Measurements from ENCODE around the gene PLEKHN1. TPM values are rescaled to one million over a fixed set of nuclear protein-coding genes. Genes with fewer than 3 reads are reported as not detected.

Gene PLEKHN1
- total RNA-seq, 2 donors from 2014 or later = 3.4 to 4.3 TPM

DNA sequence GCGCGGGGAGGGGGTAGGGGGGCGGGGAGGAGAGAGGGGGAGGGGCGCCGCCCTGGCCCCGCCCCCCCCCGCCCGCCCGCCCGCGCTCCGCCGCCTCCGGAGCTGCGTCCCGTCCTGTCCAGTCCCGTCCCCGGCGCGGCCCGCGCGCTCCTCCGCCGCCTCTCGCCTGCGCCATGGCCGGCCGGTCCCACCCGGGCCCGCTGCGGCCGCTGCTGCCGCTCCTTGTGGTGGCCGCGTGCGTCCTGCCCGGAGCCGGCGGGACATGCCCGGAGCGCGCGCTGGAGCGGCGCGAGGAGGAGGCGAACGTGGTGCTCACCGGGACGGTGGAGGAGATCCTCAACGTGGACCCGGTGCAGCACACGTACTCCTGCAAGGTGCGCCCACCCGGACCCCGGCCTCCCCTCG, 53.7 kb downstream of the PLEKHN1 start, which contains the start of gene AGRN:
TSS of gene AGRN (plus strand) at position 121 of the 405 bp plus-strand sequence. CDS start at position 174, 53 bp downstream.
- Mint-ChIP-seq H3K36me3 (ENCODE audit: low read depth) (no peaks in the 10 kb centered on the region), H3K27ac (no peak within 1 kb of the TSS), H3K4me1 (peaks cover 3% of the 10 kb centered on the region), H3K27me3 (no peaks in the 10 kb centered on the region), H3K4me3 (peak within 1 kb of the TSS; percentile 58)
- no peaks in the 10 kb centered on the region for H3K9me3 ChIP-seq (ENCODE audit: control insufficient read depth, low read length, poor library complexity, severe bottlenecking)
- ATAC-seq = peak; percentile 7
- no peak for DNase-seq

DNA sequence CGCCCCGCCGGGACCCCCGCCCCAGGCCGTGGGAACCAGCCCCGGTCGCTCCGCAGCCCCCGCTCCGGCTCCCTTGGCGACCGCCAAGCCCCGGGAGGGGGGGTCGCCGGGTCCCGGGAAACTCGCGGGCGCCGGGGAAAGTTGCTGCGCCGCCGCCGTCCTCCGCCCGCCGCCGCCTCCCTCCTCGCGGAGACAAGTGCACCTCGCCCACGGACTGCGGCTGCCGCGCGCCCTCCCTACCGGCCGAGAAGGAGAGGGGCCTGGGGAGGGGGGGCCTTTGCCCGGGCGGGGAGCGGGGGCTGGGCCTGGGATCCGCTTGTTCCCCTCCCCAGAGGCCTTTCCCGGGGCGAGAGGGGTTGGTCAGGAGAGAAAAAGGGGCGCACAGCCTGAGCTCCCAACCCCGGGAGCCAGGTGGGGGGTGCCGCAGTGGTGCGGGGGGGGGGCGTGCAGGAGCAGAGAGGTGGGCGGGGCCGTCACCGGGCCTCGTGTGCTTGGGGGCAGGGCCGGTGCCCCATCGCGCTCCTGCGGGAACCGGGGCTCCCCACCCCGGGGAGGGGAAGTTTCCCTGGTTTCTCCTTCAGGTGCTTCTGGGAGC, 54.2 kb downstream of the PLEKHN1 start:
- peak overlapping the region; percentile 56 for H3K4me3 Mint-ChIP-seq
- H3K27ac Mint-ChIP-seq = no peak overlapping the region
- no peaks in the 10 kb centered on the region for H3K27me3 Mint-ChIP-seq
- no peak for DNase-seq
- H3K36me3 Mint-ChIP-seq (ENCODE audit: low read depth) = no peaks in the 10 kb centered on the region
- H3K4me1 Mint-ChIP-seq = peaks cover 3% of the 10 kb centered on the region
- H3K9me3 ChIP-seq (ENCODE audit: control insufficient read depth, low read length, poor library complexity, severe bottlenecking) = no peaks in the 10 kb centered on the region
- no peak for ATAC-seq

DNA sequence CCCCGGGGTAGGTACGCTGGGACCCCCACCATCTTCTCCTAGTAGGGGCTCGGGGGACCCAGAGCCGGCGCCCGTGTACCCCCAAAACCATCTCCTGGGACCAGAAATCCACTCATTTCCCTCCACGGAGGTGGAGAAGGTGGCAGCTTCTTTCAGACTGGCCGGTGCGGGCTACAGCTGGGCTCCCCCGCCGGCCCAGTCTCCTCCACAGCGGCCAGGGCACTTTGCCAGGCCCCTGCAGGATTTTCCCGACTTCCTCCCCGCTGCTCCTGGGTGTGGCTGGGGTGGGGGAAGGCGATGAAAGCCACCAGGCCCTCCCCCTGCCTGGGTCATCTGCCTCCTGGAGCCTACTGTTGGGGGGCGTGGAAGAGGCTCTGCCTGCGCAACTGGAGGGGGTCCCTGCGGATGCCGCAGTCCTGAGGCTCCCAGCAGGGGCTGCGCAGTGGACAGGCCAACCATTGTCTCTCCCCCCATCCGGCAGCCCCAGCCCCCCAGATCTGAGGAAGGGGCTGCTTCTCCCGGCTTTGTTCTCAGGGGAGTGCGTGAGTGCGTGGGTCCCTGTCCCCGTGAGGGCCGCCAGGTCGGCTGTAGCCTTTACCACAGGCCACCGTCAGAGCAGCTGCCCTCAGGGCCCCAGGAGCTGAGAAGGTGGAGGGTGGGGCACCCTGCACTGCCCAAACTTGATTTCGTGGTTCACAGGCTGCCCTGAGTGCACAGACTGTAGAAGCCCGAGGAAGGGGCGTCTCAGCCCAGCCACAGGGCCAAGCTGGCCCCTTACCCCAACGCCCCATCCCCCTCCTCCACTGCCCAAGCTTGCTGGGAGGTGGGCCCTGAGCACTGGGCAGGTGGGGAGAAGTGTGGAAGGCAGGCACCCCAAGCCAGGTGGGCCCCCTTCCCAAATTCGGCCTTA, 55.0 kb downstream of the PLEKHN1 start:
- Mint-ChIP-seq H3K27ac (no peak overlapping the region), H3K27me3 (no peaks in the 10 kb centered on the region), H3K4me1 (peaks cover 3% of the 10 kb centered on the region), H3K4me3 (peak overlapping the region; percentile 56), H3K36me3 (ENCODE audit: low read depth) (no peaks in the 10 kb centered on the region)
- DNase-seq = no peak
- ATAC-seq = no peak
- H3K9me3 ChIP-seq (ENCODE audit: control insufficient read depth, low read length, poor library complexity, severe bottlenecking) = no peaks in the 10 kb centered on the region

DNA sequence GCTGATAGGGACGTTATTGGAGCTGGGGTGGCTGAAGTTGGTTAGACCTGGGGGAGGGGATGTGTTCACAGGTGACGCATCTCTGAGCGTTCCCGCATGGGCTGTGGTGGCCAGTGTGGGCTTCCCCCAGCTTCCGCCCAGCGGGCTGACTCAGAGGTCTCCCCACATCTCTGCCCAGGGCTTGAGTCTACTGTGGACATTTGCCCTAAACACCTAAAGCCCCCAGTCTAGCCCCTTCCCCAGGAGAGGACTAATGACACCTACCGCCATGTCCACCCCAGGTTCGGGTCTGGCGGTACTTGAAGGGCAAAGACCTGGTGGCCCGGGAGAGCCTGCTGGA, 55.6 kb downstream of the PLEKHN1 start:
- ATAC-seq (no peak), DNase-seq (no peak)
- Mint-ChIP-seq H3K36me3 (ENCODE audit: low read depth) (no peaks in the 10 kb centered on the region), H3K4me1 (peaks cover 3% of the 10 kb centered on the region), H3K27me3 (no peaks in the 10 kb centered on the region), H3K27ac (no peak overlapping the region), H3K4me3 (no peak overlapping the region)
- no peaks in the 10 kb centered on the region for H3K9me3 ChIP-seq (ENCODE audit: control insufficient read depth, low read length, poor library complexity, severe bottlenecking)

DNA sequence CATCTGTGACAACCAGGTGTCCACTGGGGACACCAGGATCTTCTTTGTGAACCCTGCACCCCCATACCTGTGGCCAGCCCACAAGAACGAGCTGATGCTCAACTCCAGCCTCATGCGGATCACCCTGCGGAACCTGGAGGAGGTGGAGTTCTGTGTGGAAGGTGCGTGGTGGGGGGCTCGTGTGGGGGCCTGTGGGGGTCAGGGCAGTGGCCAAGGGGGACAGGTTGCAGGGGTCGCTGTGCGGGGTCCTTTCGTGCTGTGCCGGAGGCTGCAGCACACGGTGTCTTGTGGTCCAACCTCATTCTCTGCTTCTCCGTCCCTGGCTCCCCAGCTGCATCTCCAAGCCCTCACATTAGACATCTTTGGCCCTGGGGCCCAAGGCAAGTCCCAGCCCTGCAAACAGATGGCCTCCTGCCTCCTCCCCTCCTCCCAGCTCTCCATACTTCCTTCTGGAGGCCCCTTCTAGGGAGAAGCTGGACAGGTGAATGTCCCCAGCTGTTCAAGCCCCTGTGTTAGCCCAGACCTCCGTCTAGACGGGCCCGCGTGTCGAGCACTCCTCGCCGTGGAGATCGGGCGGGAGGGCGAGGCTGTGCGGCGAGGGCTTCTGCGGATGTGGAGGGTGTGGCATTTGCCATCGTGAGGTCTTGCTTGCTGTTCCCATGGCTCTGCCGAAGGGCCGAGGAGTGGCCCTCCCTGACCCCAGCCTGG, 56.2 kb downstream of the PLEKHN1 start:
- H3K4me3 Mint-ChIP-seq = no peak overlapping the region

DNA sequence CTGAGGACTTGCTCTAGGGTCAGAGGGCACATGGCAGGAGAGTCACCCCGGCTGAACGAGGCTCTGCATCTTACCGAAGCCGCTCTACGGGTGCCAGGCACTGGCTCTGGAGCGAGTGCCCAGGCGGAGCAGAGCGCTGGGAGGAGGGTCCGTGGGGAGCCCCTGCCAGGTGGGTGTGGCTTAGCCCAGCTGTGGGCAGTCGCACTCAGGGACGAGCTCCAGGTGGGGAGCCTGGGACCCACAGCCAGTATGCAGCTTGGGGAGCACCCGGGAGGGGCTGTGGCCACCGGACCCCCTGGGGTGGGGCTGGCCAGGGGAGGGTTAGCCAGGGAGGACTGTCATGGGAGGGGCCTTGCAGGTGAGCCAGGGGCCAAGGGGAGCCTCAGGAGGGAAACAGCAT, 57.4 kb downstream of the PLEKHN1 start:
- H3K27ac Mint-ChIP-seq = no peak overlapping the region
- ATAC-seq (no peak), DNase-seq (no peak)
- no peaks in the 10 kb centered on the region for H3K4me1 Mint-ChIP-seq
- no peak overlapping the region for H3K4me3 Mint-ChIP-seq
- H3K27me3 Mint-ChIP-seq = no peaks in the 10 kb centered on the region
- H3K36me3 Mint-ChIP-seq (ENCODE audit: low read depth) = no peaks in the 10 kb centered on the region
- no peaks in the 10 kb centered on the region for H3K9me3 ChIP-seq (ENCODE audit: control insufficient read depth, low read length, poor library complexity, severe bottlenecking)

More for the DNA sequence above, 56.2 kb downstream of the PLEKHN1 start:
- Mint-ChIP-seq H3K27ac (no peak overlapping the region), H3K4me1 (no peaks in the 10 kb centered on the region), H3K27me3 (no peaks in the 10 kb centered on the region), H3K36me3 (ENCODE audit: low read depth) (no peaks in the 10 kb centered on the region)
- H3K9me3 ChIP-seq (ENCODE audit: control insufficient read depth, low read length, poor library complexity, severe bottlenecking) = no peaks in the 10 kb centered on the region
- ATAC-seq (no peak), DNase-seq (no peak)

DNA sequence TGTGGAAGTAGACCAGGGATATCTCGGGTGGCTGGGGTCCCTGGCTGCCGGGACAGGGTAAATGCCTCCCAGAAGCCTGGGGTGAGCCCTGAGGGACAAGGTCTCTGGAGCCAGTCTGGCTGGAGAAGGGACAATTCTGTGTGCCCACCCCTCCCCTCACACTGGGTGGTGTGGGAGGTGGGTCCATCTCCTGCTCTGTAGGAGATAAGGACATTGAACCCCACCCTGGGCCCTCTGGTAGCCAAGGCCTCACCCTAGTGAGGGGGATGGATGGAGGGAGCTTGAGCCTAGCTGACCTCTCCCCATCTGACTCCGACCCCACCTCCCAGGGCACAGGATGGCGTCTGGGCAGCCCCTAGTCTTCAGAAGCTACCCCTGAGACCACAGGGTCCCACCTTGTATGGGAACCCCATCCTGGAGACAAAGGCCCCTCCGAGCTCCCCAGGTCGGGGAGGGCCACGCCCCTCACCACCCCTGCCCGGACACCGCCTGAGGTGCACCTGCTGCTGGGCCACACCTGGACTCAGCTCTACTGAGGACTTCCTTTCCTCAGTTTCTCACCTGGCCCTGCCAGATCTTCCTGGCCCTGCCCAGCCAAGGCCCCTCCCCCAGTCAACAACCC, 58.0 kb downstream of the PLEKHN1 start:
- ATAC-seq = no peak
- no peaks in the 10 kb centered on the region for H3K27me3 Mint-ChIP-seq
- DNase-seq = no peak

DNA sequence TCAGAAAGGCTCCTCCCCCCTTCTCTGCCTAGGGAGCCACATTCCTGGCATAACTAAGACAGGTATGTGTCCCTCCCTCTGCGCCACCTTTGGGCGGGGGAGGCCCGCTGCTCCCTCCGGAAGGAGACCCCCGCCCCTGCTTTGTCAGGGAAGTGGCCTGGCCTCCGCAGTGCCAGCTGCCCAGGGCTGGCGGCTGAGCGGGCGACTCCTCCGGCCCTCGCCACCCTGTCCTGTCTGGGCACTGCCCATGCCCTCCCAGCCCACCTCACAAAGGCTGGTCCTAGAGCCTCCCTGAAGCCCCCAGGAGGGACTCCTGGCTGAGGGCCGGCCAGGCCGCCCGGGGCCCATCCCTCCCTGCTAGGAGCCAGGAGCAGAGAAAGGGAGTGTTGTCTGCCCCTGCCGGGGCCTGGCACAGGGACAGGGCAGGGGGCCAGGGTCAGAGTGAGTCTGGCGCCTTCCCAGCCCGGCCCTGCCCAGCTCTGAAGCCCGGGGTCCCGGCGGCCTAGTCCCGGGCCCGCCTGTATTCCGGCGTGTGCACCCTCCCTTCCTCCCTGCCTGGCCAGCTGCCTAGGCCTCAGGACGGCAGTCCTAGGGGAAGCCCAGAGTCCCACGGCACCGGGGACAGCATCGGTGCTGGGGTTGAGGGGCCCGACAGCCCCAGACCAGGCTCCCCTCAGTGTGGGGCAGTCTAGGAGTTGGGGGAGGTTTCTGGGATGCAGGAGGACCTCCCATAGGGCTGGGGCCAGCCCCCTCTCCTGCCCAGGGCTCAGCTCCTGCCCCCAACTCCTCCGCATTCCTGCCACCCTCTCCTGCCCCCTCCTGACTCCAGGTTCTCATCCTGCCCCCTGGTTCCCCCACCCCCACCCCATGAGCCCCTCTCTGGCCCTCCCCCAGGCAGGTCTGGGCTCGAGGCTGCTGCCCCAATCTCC, 58.8 kb downstream of the PLEKHN1 start:
- H3K36me3 Mint-ChIP-seq (ENCODE audit: low read depth) = no peaks in the 10 kb centered on the region
- no peaks in the 10 kb centered on the region for H3K27me3 Mint-ChIP-seq
- H3K27ac Mint-ChIP-seq = no peak overlapping the region
- ATAC-seq (no peak), DNase-seq (no peak)
- H3K4me3 Mint-ChIP-seq = no peak overlapping the region
- no peaks in the 10 kb centered on the region for H3K4me1 Mint-ChIP-seq
- H3K9me3 ChIP-seq (ENCODE audit: control insufficient read depth, low read length, poor library complexity, severe bottlenecking) = no peaks in the 10 kb centered on the region

More for the DNA sequence above, 58.0 kb downstream of the PLEKHN1 start:
- H3K9me3 ChIP-seq (ENCODE audit: control insufficient read depth, low read length, poor library complexity, severe bottlenecking) = no peaks in the 10 kb centered on the region
- Mint-ChIP-seq H3K4me3 (no peak overlapping the region), H3K27ac (no peak overlapping the region), H3K36me3 (ENCODE audit: low read depth) (no peaks in the 10 kb centered on the region), H3K4me1 (no peaks in the 10 kb centered on the region)

Other genes with a start within 250 kb of the PLEKHN1 start
- gene SAMD11, start 42.6 kb upstream of the PLEKHN1 start, total RNA-seq = not detected
- 10 to 100 TPM; 45.2 to 51.7 TPM for gene NOC2L, start 7.2 kb upstream of the PLEKHN1 start, total RNA-seq
- 10 to 100 TPM; 16.1 to 16.6 TPM for gene KLHL17, start 5.9 kb upstream of the PLEKHN1 start, total RNA-seq
- gene PERM1, start 15.6 kb downstream of the PLEKHN1 start, total RNA-seq = not detected
- 10 to 100 TPM in 1 of 2 donors, 1 to 10 TPM in 1; 9.6 to 10.5 TPM for gene HES4, start 33.6 kb downstream of the PLEKHN1 start, total RNA-seq
- 10 to 100 TPM; 19.5 to 52.1 TPM for gene ISG15, start 47.0 kb downstream of the PLEKHN1 start, total RNA-seq
- 1 to 10 TPM; 1.2 to 1.4 TPM for gene AGRN, start 53.6 kb downstream of the PLEKHN1 start, total RNA-seq
- not detected for gene RNF223, start 107.8 kb downstream of the PLEKHN1 start, total RNA-seq
- gene C1orf159, start 149.6 kb downstream of the PLEKHN1 start, total RNA-seq = 10 to 100 TPM; 13.4 to 17.1 TPM
- 1 to 10 TPM in 1 of 2 donors, under 1 TPM in 1; 0.86 to 2.5 TPM for gene TTLL10, start 207.4 kb downstream of the PLEKHN1 start, total RNA-seq
- gene TNFRSF18, start 240.1 kb downstream of the PLEKHN1 start, total RNA-seq = 10 to 100 TPM; 47.9 to 80.4 TPM
- 100 to 1,000 TPM in 1 of 2 donors, 10 to 100 TPM in 1; 94.7 to 127 TPM for gene TNFRSF4, start 247.7 kb downstream of the PLEKHN1 start, total RNA-seq

All from T-helper 17 cell (primary cell).